Dendritic cell treated with granulocyte-macrophage colony-stimulating factor and Interleukin-4, amounts not matched to agents 40 ng/mL and 50 ng/mL, for 4 days (primary cell): ENCODE measurements around the gene UGCG.

Experiments
- H3K27ac Mint-ChIP-seq: one replicate; pipeline ENCODE4 v1.8.0; 2022; ENCODE audit warnings: mild to moderate bottlenecking, mixed read lengths
- H3K27me3 Mint-ChIP-seq: one replicate; pipeline ENCODE4 v1.8.0; 2022; ENCODE audit warnings: mild to moderate bottlenecking, mixed read lengths
- H3K36me3 Mint-ChIP-seq: one replicate; pipeline ENCODE4 v1.8.0; 2022; ENCODE audit warnings: low read depth, mixed read lengths
- H3K4me1 Mint-ChIP-seq: one replicate; pipeline ENCODE4 v1.8.0; 2022; ENCODE audit warnings: low read depth, mixed read lengths
- H3K4me3 Mint-ChIP-seq: one replicate; pipeline ENCODE4 v1.8.0; 2022; ENCODE audit warnings: mild to moderate bottlenecking, moderate library complexity, mixed read lengths
- H3K9me3 Mint-ChIP-seq: one replicate; pipeline ENCODE4 v1.8.0; 2022; ENCODE audit warnings: mixed read lengths
- intact Hi-C: fragments of 100-400 bp; cut with micrococcal nuclease; formaldehyde crosslinking; loops from one replicate; pipeline ENCODE4 v1.15.0; 2022

Gene UGCG

GRCh38 chr9:111917980-111918379, 21.4 kb downstream of the UGCG start:
- intact Hi-C loops, result no loop called here
- peaks cover 48% of the 10 kb centered on the region for H3K36me3 Mint-ChIP-seq
- H3K27ac Mint-ChIP-seq, result no peak overlapping the region

DNA sequence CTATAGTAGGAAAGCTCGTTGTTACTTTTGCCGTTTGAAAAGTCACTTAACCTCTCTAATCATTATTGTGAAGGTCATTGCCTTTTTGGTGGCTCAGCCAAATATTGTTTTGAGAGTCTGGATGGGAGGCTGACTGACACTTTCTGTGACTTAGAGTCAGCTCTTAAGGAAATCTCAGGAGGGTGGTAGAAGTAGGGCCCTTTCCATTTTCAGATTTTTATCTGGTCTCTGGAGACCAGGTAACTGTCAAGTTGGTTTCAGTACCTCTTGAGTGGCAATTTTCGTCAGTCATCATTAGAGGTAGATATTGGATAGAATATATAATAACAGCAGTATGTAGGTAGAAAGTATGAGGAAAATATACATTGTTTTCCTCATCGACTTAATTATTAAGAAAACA, 23.3 kb downstream of the UGCG start:
- Mint-ChIP-seq H3K36me3 (peaks cover 45% of the 10 kb centered on the region), H3K27ac (no peak overlapping the region), H3K27me3 (no peaks in the 10 kb centered on the region), H3K9me3 (no peaks in the 10 kb centered on the region), H3K4me1 (no peaks in the 10 kb centered on the region), H3K4me3 (no peak overlapping the region)
- intact Hi-C loops, result no loop called here

More at GRCh38 chr9:111917980-111918379, 21.4 kb downstream of the UGCG start:
- Mint-ChIP-seq H3K4me3 (no peak overlapping the region), H3K4me1 (peaks cover 6% of the 10 kb centered on the region), H3K9me3 (no peaks in the 10 kb centered on the region), H3K27me3 (no peaks in the 10 kb centered on the region)

- intact Hi-C loops, result no loop called here
- Mint-ChIP-seq H3K27me3 (no peaks in the 10 kb centered on the region), H3K4me3 (no peak overlapping the region), H3K36me3 (peaks cover 38% of the 10 kb centered on the region), H3K27ac (no peak overlapping the region), H3K4me1 (no peaks in the 10 kb centered on the region), H3K9me3 (no peaks in the 10 kb centered on the region)
Measured at GRCh38 chr9:111920531-111920930, 23.9 kb downstream of the UGCG start.

GRCh38 chr9:111922324-111923013, 25.9 kb downstream of the UGCG start:
- no peak overlapping the region for H3K27ac Mint-ChIP-seq

DNA sequence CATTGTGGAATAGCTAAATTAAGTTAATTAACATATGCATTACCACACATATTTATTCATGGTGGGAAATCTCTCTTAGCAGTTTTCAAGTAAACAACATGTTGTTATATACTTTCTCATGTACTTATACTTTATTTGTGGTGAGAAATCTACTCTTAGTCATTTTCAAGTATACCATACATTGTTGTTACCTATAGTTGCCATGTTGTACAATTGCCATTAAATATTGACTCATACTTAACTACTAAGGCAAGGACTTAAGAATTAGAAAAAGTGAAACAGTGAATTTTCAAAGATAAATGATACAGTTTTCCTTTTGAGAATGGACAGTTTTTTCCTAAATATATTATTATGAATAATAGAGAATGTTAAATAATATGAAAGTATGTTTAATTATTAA, 27.7 kb downstream of the UGCG start:
- no peak overlapping the region for H3K4me3 Mint-ChIP-seq
- peaks cover 8% of the 10 kb centered on the region for H3K4me1 Mint-ChIP-seq
- intact Hi-C loops, result no loop called here

More at GRCh38 chr9:111922324-111923013, 25.9 kb downstream of the UGCG start:
- Mint-ChIP-seq H3K4me1 (peaks cover 8% of the 10 kb centered on the region), H3K4me3 (no peak overlapping the region), H3K36me3 (peaks cover 33% of the 10 kb centered on the region), H3K9me3 (no peaks in the 10 kb centered on the region), H3K27me3 (no peaks in the 10 kb centered on the region)
- intact Hi-C loops, result no loop called here

DNA sequence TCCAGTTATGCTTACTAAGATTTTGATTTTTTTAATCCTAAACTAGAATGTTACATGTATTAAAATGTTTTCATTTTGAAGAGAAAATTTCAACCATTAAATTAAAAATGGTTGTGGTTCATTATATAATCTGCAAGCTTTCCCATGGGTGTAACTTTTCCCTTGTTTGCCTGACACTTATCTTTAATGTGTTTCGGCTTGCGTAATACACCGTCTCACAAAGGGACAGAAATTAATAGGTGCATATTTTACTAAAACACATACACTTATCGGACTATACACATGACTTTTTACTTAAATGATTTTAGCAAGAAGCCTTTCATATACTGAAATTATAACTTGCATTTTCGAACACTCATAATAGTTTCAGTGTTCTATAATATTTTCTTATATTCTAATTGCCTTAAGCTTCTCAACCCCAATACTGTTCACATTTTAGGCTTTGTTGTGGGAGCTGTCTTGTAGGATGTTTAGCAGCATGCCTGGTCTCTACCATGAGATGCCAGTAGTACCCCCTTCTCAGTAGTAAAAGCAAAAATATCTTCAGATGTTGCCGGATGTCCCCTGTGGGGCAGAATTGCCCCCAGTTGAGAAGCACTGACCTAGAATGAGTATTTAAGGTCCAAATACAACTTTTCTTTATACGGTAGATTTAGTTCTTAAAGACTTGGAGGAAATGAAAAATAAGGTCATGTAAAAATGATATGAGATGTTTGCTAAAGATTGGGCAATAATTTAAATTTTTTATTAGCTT, 28.6 kb downstream of the UGCG start:
- Mint-ChIP-seq H3K27ac (no peak overlapping the region), H3K36me3 (peaks cover 34% of the 10 kb centered on the region), H3K4me3 (no peak overlapping the region), H3K27me3 (no peaks in the 10 kb centered on the region), H3K9me3 (no peaks in the 10 kb centered on the region), H3K4me1 (peaks cover 8% of the 10 kb centered on the region)
- intact Hi-C loops, result no loop called here

More for the DNA sequence above, 27.7 kb downstream of the UGCG start:
- Mint-ChIP-seq H3K27ac (no peak overlapping the region), H3K36me3 (peaks cover 32% of the 10 kb centered on the region), H3K27me3 (no peaks in the 10 kb centered on the region), H3K9me3 (no peaks in the 10 kb centered on the region)

GRCh38 chr9:111925784-111926183, 29.2 kb downstream of the UGCG start:
- intact Hi-C loops, result no loop called here
- Mint-ChIP-seq H3K4me1 (peaks cover 8% of the 10 kb centered on the region), H3K27ac (no peak overlapping the region), H3K9me3 (no peaks in the 10 kb centered on the region), H3K27me3 (no peaks in the 10 kb centered on the region), H3K36me3 (peaks cover 34% of the 10 kb centered on the region), H3K4me3 (no peak overlapping the region)

- no peaks in the 10 kb centered on the region for H3K9me3 Mint-ChIP-seq
- intact Hi-C loops, result no loop called here
- H3K4me1 Mint-ChIP-seq, result peaks cover 8% of the 10 kb centered on the region
- H3K36me3 Mint-ChIP-seq, result peaks cover 36% of the 10 kb centered on the region
- no peak overlapping the region for H3K4me3 Mint-ChIP-seq
- H3K27me3 Mint-ChIP-seq, result no peaks in the 10 kb centered on the region
- H3K27ac Mint-ChIP-seq, result peak overlapping the region; percentile 60
Measured at GRCh38 chr9:111926421-111926875, 29.8 kb downstream of the UGCG start.

DNA sequence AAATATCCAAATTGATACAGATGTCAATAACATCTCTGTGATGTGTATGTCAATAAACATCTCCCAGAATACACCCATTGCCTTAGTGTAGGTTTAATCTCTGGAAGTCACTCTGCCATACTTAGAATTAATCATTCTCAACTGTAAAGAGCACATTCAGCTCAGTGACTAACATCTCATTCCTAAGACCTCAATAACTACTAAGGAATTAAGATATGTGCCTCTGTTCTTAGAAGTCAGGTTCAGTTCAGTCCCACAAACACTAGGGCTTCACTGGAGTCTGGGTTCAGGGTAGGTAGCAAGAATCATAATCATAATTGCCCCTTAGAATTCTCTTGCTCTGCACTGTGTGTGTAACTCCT, 31.7 kb downstream of the UGCG start:
- Mint-ChIP-seq H3K36me3 (peaks cover 55% of the 10 kb centered on the region), H3K27me3 (no peaks in the 10 kb centered on the region), H3K4me1 (peaks cover 8% of the 10 kb centered on the region), H3K4me3 (no peak overlapping the region), H3K9me3 (no peaks in the 10 kb centered on the region), H3K27ac (no peak overlapping the region)
- intact Hi-C loops, result no loop called here

GRCh38 chr9:111934747-111935146, 38.1 kb downstream of the UGCG start:
- no peaks in the 10 kb centered on the region for H3K9me3 Mint-ChIP-seq
- H3K27ac Mint-ChIP-seq, result no peak overlapping the region
- H3K36me3 Mint-ChIP-seq, result peaks cover 61% of the 10 kb centered on the region
- H3K27me3 Mint-ChIP-seq, result no peaks in the 10 kb centered on the region
- H3K4me3 Mint-ChIP-seq, result no peak overlapping the region
- intact Hi-C loops, result loop anchor here (5.0 kb wide), 1 partner anchor 78 kb away; no protein-coding TSS in a partner anchor
- peaks cover 25% of the 10 kb centered on the region for H3K4me1 Mint-ChIP-seq

DNA sequence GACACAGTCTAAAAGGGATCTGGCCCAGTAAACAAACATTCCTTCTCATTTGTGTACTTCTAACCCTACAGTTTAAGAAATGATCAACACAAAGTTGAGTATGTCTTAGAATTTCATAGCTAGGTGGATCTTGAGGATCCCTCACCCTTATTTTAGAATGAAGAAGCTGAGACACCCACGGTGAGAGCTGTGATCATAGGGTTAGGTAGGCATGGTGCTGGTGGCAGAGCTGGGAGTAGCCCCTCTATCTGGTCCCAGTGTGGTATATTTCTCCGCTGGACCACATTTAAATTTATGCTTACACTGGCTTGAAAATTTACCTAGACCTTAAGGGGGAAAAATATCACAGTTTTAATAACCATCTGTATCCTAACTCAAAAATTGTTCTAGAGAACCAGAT, 39.8 kb downstream of the UGCG start:
- no peak overlapping the region for H3K27ac Mint-ChIP-seq

GRCh38 chr9:111937301-111937700, 40.7 kb downstream of the UGCG start:
- H3K9me3 Mint-ChIP-seq, result no peaks in the 10 kb centered on the region
- H3K4me1 Mint-ChIP-seq, result peaks cover 25% of the 10 kb centered on the region
- no peak overlapping the region for H3K4me3 Mint-ChIP-seq
- peaks cover 36% of the 10 kb centered on the region for H3K36me3 Mint-ChIP-seq
- H3K27me3 Mint-ChIP-seq, result no peaks in the 10 kb centered on the region
- H3K27ac Mint-ChIP-seq, result peak overlapping the region; percentile 65
- intact Hi-C loops, result loop anchor here (5.0 kb wide), 1 partner anchor 75 kb away; no protein-coding TSS in a partner anchor

More for the DNA sequence above, 39.8 kb downstream of the UGCG start:
- no peak overlapping the region for H3K4me3 Mint-ChIP-seq
- no peaks in the 10 kb centered on the region for H3K27me3 Mint-ChIP-seq
- H3K36me3 Mint-ChIP-seq, result peaks cover 45% of the 10 kb centered on the region
- no peaks in the 10 kb centered on the region for H3K9me3 Mint-ChIP-seq
- peaks cover 25% of the 10 kb centered on the region for H3K4me1 Mint-ChIP-seq
- intact Hi-C loops, result loop anchor here (5.0 kb wide), 1 partner anchor 76 kb away; no protein-coding TSS in a partner anchor

DNA sequence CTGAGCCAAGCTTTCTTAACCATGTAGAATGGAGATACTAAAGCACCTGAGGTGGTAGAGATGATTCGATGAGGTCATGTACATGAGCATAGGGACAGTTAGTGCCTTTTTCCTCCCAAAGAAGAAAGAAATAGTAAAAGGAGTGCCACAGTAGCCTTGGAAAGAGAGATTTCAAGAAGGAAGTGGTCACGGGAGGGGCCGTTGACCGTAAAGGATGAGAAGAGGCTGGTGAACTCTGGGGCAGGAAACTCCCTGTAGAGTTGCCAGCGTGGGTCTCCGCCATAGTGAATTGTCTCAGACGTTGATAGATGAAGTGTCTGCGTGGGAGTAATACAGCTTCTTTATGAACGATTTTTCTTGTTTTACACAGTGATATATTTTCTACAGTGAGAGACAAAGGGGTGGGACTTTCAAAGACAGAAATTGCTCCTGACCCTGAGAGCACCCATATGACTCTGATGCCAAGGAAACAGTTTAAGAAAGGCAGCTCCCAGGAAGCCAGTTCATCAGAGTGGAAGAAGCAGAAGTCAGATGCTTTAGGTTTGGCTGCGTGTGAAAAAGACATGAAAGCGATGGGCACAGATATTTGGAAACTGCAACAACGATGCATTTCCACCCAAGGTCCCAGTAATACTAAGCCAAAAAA, 41.3 kb downstream of the UGCG start:
- H3K4me1 Mint-ChIP-seq, result peaks cover 25% of the 10 kb centered on the region
- no peaks in the 10 kb centered on the region for H3K27me3 Mint-ChIP-seq
- peak overlapping the region; percentile 65 for H3K27ac Mint-ChIP-seq
- peak overlapping the region; percentile 30 for H3K4me3 Mint-ChIP-seq
- no peaks in the 10 kb centered on the region for H3K9me3 Mint-ChIP-seq
- intact Hi-C loops, result loop anchor here (5.0 kb wide), 1 partner anchor 74 kb away; no protein-coding TSS in a partner anchor
- H3K36me3 Mint-ChIP-seq, result peaks cover 30% of the 10 kb centered on the region

GRCh38 chr9:111938427-111938800, 41.8 kb downstream of the UGCG start:
- intact Hi-C loops, result loop anchor here (5.0 kb wide), 1 partner anchor 74 kb away; no protein-coding TSS in a partner anchor
- peak overlapping the region; percentile 11 for H3K4me3 Mint-ChIP-seq
- H3K27me3 Mint-ChIP-seq, result no peaks in the 10 kb centered on the region
- H3K9me3 Mint-ChIP-seq, result no peaks in the 10 kb centered on the region
- peaks cover 25% of the 10 kb centered on the region for H3K36me3 Mint-ChIP-seq
- peak overlapping the region; percentile 65 for H3K27ac Mint-ChIP-seq
- peaks cover 25% of the 10 kb centered on the region for H3K4me1 Mint-ChIP-seq
